MM.1S (cell line): ENCODE measurements around the gene C3orf20.
A peak's percentile ranks its signal among the peaks of the same experiment; 100 is the strongest.

ENCODE experiments used
- DNase-seq: peaks from one replicate; pipeline ENCODE4 v3.0.0-alpha.2; 2015
- H2AFZ ChIP-seq: fragments of 300-600 bp; sonication (generic); 2 replicates; pipeline ENCODE4 v1.6.0; 2016; ENCODE audit warnings: antibody characterized with exemption, low read length
- H3F3A ChIP-seq: fragments of 300-600 bp; sonication (generic); 2 replicates; pipeline ENCODE4 v1.6.1; 2016; ENCODE audit warnings: mild to moderate bottlenecking, antibody characterized with exemption, low read length, moderate library complexity, mixed read lengths; ENCODE audit not compliant: insufficient read depth
- H3K27ac ChIP-seq: fragments of 300-600 bp; sonication (generic); 2 replicates; pipeline ENCODE4 v1.5.1; 2016; ENCODE audit warnings: mild to moderate bottlenecking, low read length
- H3K27me3 ChIP-seq: fragments of 300-600 bp; sonication (generic); replicated peaks from 2 replicates; pipeline ENCODE4 v1.6.0; 2016; ENCODE audit warnings: low read length; ENCODE audit not compliant: insufficient read depth
- H3K36me3 ChIP-seq: fragments of 300-600 bp; sonication (generic); replicated peaks from 2 replicates; pipeline ENCODE4 v1.6.1; 2016; ENCODE audit warnings: mild to moderate bottlenecking, low read length, mixed read lengths; ENCODE audit not compliant: insufficient read depth
- H3K4me1 ChIP-seq: fragments of 300-600 bp; sonication (generic); 2 replicates; pipeline ENCODE4 v1.6.1; 2016; ENCODE audit warnings: low read length, mixed read lengths
- H3K4me2 ChIP-seq: fragments of 300-600 bp; sonication (generic); 2 replicates; pipeline ENCODE4 v1.6.0; 2016; ENCODE audit warnings: low read depth, low read length
- H3K4me3 ChIP-seq: fragments of 300-600 bp; sonication (generic); 2 replicates; pipeline ENCODE4 v1.5.1; 2016; ENCODE audit warnings: low read length, mixed read lengths
- H3K79me2 ChIP-seq: fragments of 300-600 bp; sonication (generic); 2 replicates; pipeline ENCODE4 v1.6.1; 2016; ENCODE audit warnings: mixed run types, low read length, mixed read lengths
- H3K9ac ChIP-seq: fragments of 300-600 bp; sonication (generic); 2 replicates; pipeline ENCODE4 v1.6.1; 2016; ENCODE audit warnings: low read length, mixed read lengths
- H3K9me2 ChIP-seq: fragments of 300-600 bp; sonication (generic); replicated peaks from 2 replicates; pipeline ENCODE4 v1.6.1; 2016; ENCODE audit warnings: mild to moderate bottlenecking, low read length, mixed read lengths; ENCODE audit not compliant: insufficient read depth
- H3K9me3 ChIP-seq: fragments of 300-600 bp; sonication (generic); replicated peaks from 2 replicates; pipeline ENCODE4 v1.6.1; 2016; ENCODE audit warnings: mild to moderate bottlenecking, low read length, mixed read lengths; ENCODE audit not compliant: insufficient read depth
- H4K20me1 ChIP-seq: fragments of 300-600 bp; sonication (generic); 2 replicates; pipeline ENCODE4 v1.6.1; 2016; ENCODE audit warnings: mild to moderate bottlenecking, low read length, moderate library complexity, mixed read lengths; ENCODE audit not compliant: insufficient read depth
- EZH2 ChIP-seq: fragments of 300-600 bp; sonication (generic); optimal IDR thresholded peaks from 2 replicates; pipeline ENCODE3; 2017; ENCODE audit warnings: low read depth, mild to moderate bottlenecking, antibody characterized with exemption, low read length, mixed read lengths
- EZH2phosphoT487 ChIP-seq: fragments of 300-600 bp; sonication (generic); IDR thresholded peaks from 2 replicates; pipeline ENCODE4 v1.6.1; 2018; ENCODE audit warnings: antibody characterized with exemption, low read length
- TF ChIP-seq, protein P1 (sequence below): fragments of 300-600 bp; sonication (generic); IDR thresholded peaks from 2 replicates; pipeline ENCODE4 v1.5.1; 2016; ENCODE audit warnings: antibody characterized with exemption, low read length, mixed read lengths

Gene C3orf20

DNA sequence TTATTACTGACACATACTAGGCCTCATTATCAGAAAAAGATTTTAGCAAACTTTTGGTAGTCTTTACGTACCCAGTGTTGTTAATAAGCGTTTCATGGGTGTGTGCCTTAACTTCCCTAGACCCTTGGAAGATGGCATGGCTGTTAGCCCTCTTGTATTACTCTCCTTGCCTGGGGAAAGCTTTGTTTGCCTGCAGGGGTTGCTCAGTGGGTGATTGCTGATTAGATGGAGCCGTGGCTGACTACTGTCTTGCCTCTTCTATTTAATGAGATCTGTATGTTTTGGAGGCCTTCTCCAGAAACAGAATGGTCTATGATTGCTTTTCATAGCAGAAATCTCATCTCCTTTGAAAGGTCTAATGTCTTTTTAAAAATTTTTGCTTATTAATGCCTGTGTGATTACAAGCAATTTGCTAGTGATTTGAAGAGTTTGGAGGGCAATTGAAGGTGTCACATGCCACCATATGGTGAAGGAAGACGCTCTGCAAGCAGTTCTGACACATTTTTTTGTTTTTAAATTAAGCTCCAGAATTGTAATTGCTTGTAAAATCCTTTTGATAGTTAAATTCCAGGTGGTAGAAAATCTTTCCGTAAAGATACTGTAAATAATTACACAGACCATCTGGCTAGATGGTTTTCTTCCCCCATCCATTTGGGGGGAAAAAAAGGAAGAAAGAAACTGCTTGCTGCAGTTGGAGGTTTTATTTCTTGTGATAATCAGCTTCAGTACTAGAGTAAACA, 11.4 kb upstream of the C3orf20 start:
- Histone ChIP-seq H3F3A (no peaks in the 10 kb centered on the region), H3K27me3 (no peaks in the 10 kb centered on the region), H4K20me1 (no peaks in the 10 kb centered on the region), H3K36me3 (peaks cover 10% of the 10 kb centered on the region), H3K79me2 (no peaks in the 10 kb centered on the region), H3K27ac (no peak overlapping the region), H3K4me3 (no peak overlapping the region), H3K9me2 (no peaks in the 10 kb centered on the region), H3K9ac (no peak overlapping the region), H3K9me3 (no peaks in the 10 kb centered on the region), H2AFZ (no peak overlapping the region), H3K4me1 (no peaks in the 10 kb centered on the region), H3K4me2 (no peak overlapping the region)
- no peak for DNase-seq
- TF ChIP-seq EZH2 (no peak), EZH2phosphoT487 (no peak)
- TF ChIP-seq, protein P1, sequence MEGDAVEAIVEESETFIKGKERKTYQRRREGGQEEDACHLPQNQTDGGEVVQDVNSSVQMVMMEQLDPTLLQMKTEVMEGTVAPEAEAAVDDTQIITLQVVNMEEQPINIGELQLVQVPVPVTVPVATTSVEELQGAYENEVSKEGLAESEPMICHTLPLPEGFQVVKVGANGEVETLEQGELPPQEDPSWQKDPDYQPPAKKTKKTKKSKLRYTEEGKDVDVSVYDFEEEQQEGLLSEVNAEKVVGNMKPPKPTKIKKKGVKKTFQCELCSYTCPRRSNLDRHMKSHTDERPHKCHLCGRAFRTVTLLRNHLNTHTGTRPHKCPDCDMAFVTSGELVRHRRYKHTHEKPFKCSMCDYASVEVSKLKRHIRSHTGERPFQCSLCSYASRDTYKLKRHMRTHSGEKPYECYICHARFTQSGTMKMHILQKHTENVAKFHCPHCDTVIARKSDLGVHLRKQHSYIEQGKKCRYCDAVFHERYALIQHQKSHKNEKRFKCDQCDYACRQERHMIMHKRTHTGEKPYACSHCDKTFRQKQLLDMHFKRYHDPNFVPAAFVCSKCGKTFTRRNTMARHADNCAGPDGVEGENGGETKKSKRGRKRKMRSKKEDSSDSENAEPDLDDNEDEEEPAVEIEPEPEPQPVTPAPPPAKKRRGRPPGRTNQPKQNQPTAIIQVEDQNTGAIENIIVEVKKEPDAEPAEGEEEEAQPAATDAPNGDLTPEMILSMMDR: no peak

DNA sequence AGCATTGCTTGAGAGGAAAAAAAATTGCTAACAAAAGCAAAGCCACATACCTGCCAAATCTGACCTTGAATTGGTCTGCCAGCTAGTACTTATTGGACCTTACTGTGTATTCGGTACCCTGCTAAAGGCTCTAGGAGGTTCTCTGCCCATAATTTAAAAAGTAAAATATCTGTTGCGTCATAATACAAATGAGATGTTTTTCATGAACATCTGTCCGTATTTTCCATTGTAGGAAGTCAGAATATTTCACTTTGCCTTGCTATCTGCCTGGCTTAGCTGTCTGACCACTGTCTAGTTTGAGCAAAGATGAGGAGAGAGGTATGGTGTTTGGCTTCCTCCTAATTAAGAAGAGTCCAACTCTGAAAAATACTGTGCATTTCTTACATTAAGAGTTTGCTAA, 10.8 kb upstream of the C3orf20 start:
- no peak overlapping the region for H3K27ac ChIP-seq
- TF ChIP-seq EZH2: no peak
- TF ChIP-seq, protein P1: no peak
- no peak for TF ChIP-seq EZH2phosphoT487
- no peaks in the 10 kb centered on the region for H3K27me3 ChIP-seq
- no peaks in the 10 kb centered on the region for H3K9me2 ChIP-seq
- no peak overlapping the region for H3K9ac ChIP-seq
- no peak overlapping the region for H3K4me2 ChIP-seq
- no peak overlapping the region for H2AFZ ChIP-seq
- H4K20me1 ChIP-seq: no peaks in the 10 kb centered on the region
- H3K36me3 ChIP-seq: peaks cover 10% of the 10 kb centered on the region
- H3K4me1 ChIP-seq: no peaks in the 10 kb centered on the region
- H3K79me2 ChIP-seq: no peaks in the 10 kb centered on the region
- H3F3A ChIP-seq: no peaks in the 10 kb centered on the region
- no peak for DNase-seq
- no peak overlapping the region for H3K4me3 ChIP-seq
- H3K9me3 ChIP-seq: no peaks in the 10 kb centered on the region

DNA sequence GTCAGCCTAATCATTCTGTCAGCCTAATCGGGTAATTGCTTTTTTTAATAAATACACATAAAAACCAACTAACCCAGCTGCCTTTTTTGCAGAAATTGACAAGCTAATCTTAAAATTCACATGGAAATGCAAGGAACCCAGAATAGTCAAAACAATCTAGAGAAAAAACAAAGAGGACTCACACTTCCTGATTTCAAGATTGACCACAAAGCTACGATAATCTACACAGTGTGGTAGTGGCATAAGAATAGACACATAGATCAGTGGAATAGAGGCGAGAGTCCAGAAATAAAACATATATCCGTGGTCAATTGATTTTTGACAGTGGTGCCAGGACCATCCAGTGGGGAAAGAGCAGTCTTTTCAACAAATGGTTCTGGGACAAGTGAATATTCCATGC, 2.4 kb upstream of the C3orf20 start:
- Histone ChIP-seq H2AFZ (no peak overlapping the region), H3K9me3 (no peaks in the 10 kb centered on the region), H3K9ac (no peak overlapping the region), H3K9me2 (no peaks in the 10 kb centered on the region), H3K27ac (peak overlapping the region; percentile 39; the same call in 1 of the 2 replicates), H3K79me2 (no peaks in the 10 kb centered on the region), H4K20me1 (no peaks in the 10 kb centered on the region), H3K27me3 (no peaks in the 10 kb centered on the region), H3K4me1 (peaks cover 9% of the 10 kb centered on the region), H3K36me3 (peaks cover 18% of the 10 kb centered on the region), H3K4me2 (no peak overlapping the region), H3K4me3 (no peak overlapping the region), H3F3A (no peaks in the 10 kb centered on the region)
- no peak for DNase-seq
- TF ChIP-seq, protein P1: no peak
- TF ChIP-seq EZH2 (no peak), EZH2phosphoT487 (no peak)
